HG02943 (cell line): ENCODE results near the gene PRDM16.

ENCODE experiments used
- ATAC-seq: cut with Tn5 transposase; IDR thresholded peaks from one replicate; pipeline ENCODE4 v1.9.1; 2021; ENCODE audit warnings: mild to moderate bottlenecking, low read depth, moderate library complexity; ENCODE audit not compliant: unreplicated experiment

Gene PRDM16

GRCh38 chr1:3368711-3369445 is 299.9 kb downstream of the PRDM16 start:
- no peak for ATAC-seq

GRCh38 chr1:3369446-3370076 is 300.6 kb downstream of the PRDM16 start:
- no peak for ATAC-seq

- ATAC-seq, result no peak
Observed at GRCh38 chr1:3370856-3371703, 302.1 kb downstream of the PRDM16 start.

GRCh38 chr1:3372317-3372716 is 303.3 kb downstream of the PRDM16 start:
- no peak for ATAC-seq

GRCh38 chr1:3373175-3373574 is 304.2 kb downstream of the PRDM16 start:
- no peak for ATAC-seq

- ATAC-seq, result no peak
Observed at GRCh38 chr1:3373700-3374405, 304.9 kb downstream of the PRDM16 start.

GRCh38 chr1:3375245-3375644 is 306.2 kb downstream of the PRDM16 start:
- no peak for ATAC-seq

- ATAC-seq, result no peak
Observed at GRCh38 chr1:3377166-3377565, 308.2 kb downstream of the PRDM16 start.

- no peak for ATAC-seq
Observed at GRCh38 chr1:3377604-3378279, 308.7 kb downstream of the PRDM16 start.

GRCh38 chr1:3378411-3379208 is 309.6 kb downstream of the PRDM16 start:
- no peak for ATAC-seq

GRCh38 chr1:3379934-3380333 is 310.9 kb downstream of the PRDM16 start:
- ATAC-seq, result no peak

- no peak for ATAC-seq
Observed at GRCh38 chr1:3380469-3380868, 311.5 kb downstream of the PRDM16 start.

GRCh38 chr1:3381901-3382300 is 312.9 kb downstream of the PRDM16 start:
- no peak for ATAC-seq

- ATAC-seq, result no peak
Observed at GRCh38 chr1:3382326-3383057, 313.5 kb downstream of the PRDM16 start.

GRCh38 chr1:3383679-3384078 is 314.7 kb downstream of the PRDM16 start:
- ATAC-seq, result no peak

- no peak for ATAC-seq
Observed at GRCh38 chr1:3384407-3384806, 315.4 kb downstream of the PRDM16 start.

- no peak for ATAC-seq
Observed at GRCh38 chr1:3386205-3387002, 317.4 kb downstream of the PRDM16 start.

- no peak for ATAC-seq
Observed at GRCh38 chr1:3387401-3387800, 318.4 kb downstream of the PRDM16 start.
